Naive thymus-derived CD8-positive, alpha-beta T cell (primary cell): Measurements from ENCODE around the gene CDK11B. TPM values are rescaled to one million over a fixed set of nuclear protein-coding genes. Genes with fewer than 3 reads are reported as not detected.
"Not testable (repeated sequence)": the region's sequence is repeated elsewhere in the genome, so short reads cannot be mapped to it uniquely, and the experiment has no call there.

Experiments
- ATAC-seq, 2 donors: fragments of 150-1000 bp; cut with Tn5 transposase in 1 of 2; sonication (Bioruptor Pico), chemical (Tn5 transposase) in 1 of 2; 1 replicate in 1 of 2; 2 replicates in 1 of 2; pipeline ENCODE4 v1.10.0; 2021; ENCODE audit warnings: mild to moderate bottlenecking in 2 of 2, moderate library complexity in 2 of 2
- POLR2A ChIA-PET: fragments of 350-600 bp; sonication (Branson Sonifier 250); formaldehyde crosslinking; loops from one replicate; lab custom pipeline; 2021; ENCODE audit warnings: antibody characterized with exemption; lab: Charles Lee
- DNase-seq, 10 donors: peaks; one replicate each; pipeline versions ENCODE4 v3.0.0 to v3.0.0-alpha.2; 2020 to 2022
- H3K27ac Mint-ChIP-seq, 10 donors: one replicate each; pipeline ENCODE4 v1.8.0; 2020 to 2022; ENCODE audit warnings: mild to moderate bottlenecking in 10 of 10, mixed read lengths in 10 of 10, moderate library complexity in 4 of 10, inconsistent platforms in 1 of 10
- H3K27me3 Mint-ChIP-seq, 5 donors: one replicate each; pipeline ENCODE4 v1.8.0; 2021 to 2022; ENCODE audit warnings: mixed read lengths in 5 of 5
- H3K36me3 Mint-ChIP-seq, 3 donors: one replicate each; pipeline ENCODE4 v1.8.0; 2020 to 2022; ENCODE audit warnings: mixed read lengths in 3 of 3, mild to moderate bottlenecking in 2 of 3, inconsistent platforms in 1 of 3
- H3K4me1 Mint-ChIP-seq, 4 donors: one replicate each; pipeline ENCODE4 v1.8.0; 2021 to 2022; ENCODE audit warnings: mixed read lengths in 4 of 4
- H3K4me3 Mint-ChIP-seq, 10 donors: one replicate each; pipeline ENCODE4 v1.8.0; 2020 to 2022; ENCODE audit warnings: mild to moderate bottlenecking in 10 of 10, mixed read lengths in 10 of 10, moderate library complexity in 6 of 10, inconsistent platforms in 1 of 10
- H3K9me3 Mint-ChIP-seq, 9 donors: one replicate each; pipeline ENCODE4 v1.8.0; 2020 to 2022; ENCODE audit warnings: mixed read lengths in 9 of 9, mild to moderate bottlenecking in 3 of 9, inconsistent platforms in 1 of 9, moderate library complexity in 1 of 9
- polyA plus RNA-seq, 3 donors: library from polyadenylated mRNA; unstranded; fragments of 300-500 nt; fragmentation: Illumina TruSeq; gene quantifications; one replicate each; pipeline ENCODE4 v1.2.3, GENCODE V29; 2021
- total RNA-seq, 8 experiments: library from RNA in 2 of 8; stranded (reverse) in 2 of 8; gene quantifications; one replicate each; pipeline ENCODE4 v1.2.3 and lab custom pipeline; 2021 to 2026

Gene CDK11B
- total and polyA plus RNA-seq, 5 experiments from 2014 or later, result 11.8 to 44.3 (median 19.7) TPM

DNA sequence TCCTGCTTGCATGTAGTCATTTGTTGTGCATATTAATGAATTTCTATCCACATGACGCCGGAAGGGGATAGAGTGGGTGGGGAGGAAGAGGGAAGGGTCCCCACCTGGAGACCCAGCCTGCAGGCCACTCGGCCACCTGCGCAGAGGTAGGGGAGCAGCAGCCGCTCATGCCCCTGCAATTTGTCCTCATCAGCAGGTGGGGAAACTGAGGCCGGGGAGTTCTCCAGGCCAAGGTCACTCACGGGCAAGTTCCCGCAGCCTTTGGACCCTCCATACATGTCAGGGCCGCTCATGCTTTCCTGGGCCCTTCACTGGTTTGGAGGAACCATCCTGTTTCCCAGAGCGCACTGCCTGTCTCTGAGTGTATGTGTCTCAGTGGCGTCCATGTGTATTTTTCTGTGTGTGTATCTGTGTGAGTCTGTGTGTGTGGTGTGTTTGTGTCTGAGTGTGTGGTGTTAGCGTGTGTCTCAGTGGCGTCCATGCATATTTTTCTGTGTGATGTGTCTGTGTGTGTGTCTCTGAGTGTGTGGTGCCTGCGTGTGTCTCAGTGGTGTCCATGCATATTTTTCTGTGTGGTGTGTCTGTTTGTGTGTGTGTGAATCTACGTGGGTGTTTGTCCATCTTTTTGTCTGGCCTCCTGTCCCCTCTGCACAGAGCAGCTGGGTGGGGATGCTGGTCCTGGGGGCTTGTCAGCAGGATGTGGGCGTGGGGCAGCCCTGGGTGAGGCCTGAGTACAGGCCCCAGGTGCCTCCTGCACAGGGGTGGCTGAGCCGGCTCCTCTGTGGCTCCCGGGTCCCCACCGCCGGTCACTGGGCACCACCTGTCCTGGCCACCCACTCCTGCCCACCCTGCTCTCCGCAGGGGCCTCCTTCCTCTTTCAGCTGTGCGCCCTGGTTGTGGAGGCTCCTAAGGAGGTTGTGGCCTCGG lies 37.9 kb upstream of the CDK11B start:
- H3K9me3 Mint-ChIP-seq, H3K27me3 Mint-ChIP-seq, ATAC-seq, H3K36me3 Mint-ChIP-seq, H3K4me1 Mint-ChIP-seq, POLR2A ChIA-PET, DNase-seq: not testable (repeated sequence)
- Mint-ChIP-seq H3K27ac (peak overlapping the region in 4 of 10 donors; percentile 41 to 48 (median 47)), H3K4me3 (peak overlapping the region in 2 of 10 donors; percentile 3 to 34)

DNA sequence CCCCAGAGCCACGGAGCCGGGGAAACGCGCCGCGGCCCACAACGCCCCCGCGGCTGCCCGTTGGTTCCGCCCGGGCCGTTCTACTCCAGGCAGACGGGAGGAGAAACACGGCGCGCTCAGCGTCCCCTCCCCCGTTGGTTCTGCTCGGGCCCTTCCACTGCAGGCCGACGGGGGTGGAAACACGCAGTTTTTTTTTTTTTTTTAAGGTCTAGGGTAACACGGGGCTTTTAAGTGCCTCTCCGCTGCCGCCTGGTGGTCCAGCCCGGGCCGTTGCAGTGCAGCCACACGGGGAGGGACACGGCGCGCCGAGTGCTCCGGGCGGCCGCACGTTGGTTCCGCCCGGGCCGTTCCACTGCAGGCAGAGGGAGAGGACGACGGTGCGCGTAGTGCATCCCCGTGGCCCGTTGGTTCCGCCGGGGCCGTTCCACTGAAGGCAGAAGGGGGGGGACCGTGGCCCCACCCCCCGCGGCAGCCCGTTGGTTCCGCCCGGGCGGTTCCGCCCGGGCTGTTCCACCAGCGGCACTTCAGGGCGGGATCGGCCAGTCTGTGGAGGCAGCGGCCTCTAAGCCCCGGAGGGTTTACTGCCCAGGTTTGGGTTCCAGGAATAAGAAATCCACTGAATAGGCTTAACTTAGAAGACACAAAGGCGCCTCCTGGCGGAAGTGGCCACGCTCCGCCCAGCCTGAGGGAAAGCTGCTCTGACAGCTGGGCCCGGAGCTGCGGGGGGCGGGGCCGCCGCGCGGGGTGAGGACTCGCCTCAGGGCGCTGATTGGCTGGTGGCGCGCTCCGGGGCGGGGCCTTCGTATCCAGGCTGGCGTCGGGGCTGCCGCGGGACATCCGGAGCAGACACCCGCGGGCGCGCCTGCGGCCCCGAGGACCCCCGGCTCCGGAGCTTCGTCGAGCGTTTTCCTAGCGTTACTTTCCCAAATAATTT lies 34.2 kb upstream of the CDK11B start, which contains the start of gene SLC35E2B:
TSS of gene SLC35E2B (minus strand) at position 82 of the 934 bp plus-strand sequence. CDS start 16,096 bp downstream, outside the sequence.
- H3K27ac Mint-ChIP-seq, result peak within 1 kb of the TSS in 9 of 10 donors; percentile 48 to 96 (median 91)
- DNase-seq (peak; percentile 73 to 97 (median 94)), ATAC-seq (peak; percentile 74 to 75)
- not testable (repeated sequence) for H3K9me3 Mint-ChIP-seq, H3K27me3 Mint-ChIP-seq
- POLR2A ChIA-PET, result interaction anchor here (0.6 to 0.7 kb wide), 3 partner anchors 86 to 243 kb away, joined by 3 to 5 read pairs (median 4); no protein-coding TSS in a partner anchor
- H3K4me1 Mint-ChIP-seq, result peaks cover 4 to 19% (median 12%) of the 10 kb centered on the region in 4 donors
- peak within 1 kb of the TSS; percentile 65 to 88 (median 72) for H3K4me3 Mint-ChIP-seq
- peaks cover 0 to 12% (median 0%) of the 10 kb centered on the region in 3 donors for H3K36me3 Mint-ChIP-seq

GRCh38 chr1:1692324-1692713 lies 33.5 kb upstream of the CDK11B start:
- DNase-seq (peak in 6 of 10 donors; percentile 36 to 89 (median 78)), ATAC-seq (peak in 1 of 2 donors; percentile 75)
- Mint-ChIP-seq H3K4me1 (peaks cover 7 to 25% (median 17%) of the 10 kb centered on the region in 4 donors), H3K27ac (peak overlapping the region in 7 of 10 donors; percentile 37 to 91 (median 83)), H3K36me3 (peaks cover 0 to 14% (median 0%) of the 10 kb centered on the region in 3 donors), H3K4me3 (peak overlapping the region in 9 of 10 donors; percentile 29 to 88 (median 69))
- H3K9me3 Mint-ChIP-seq, H3K27me3 Mint-ChIP-seq: not testable (repeated sequence)
- POLR2A ChIA-PET, result interaction anchor here (0.6 to 0.7 kb wide), 2 partner anchors 87 to 205 kb away, joined by 3 to 4 read pairs; no protein-coding TSS in a partner anchor

- POLR2A ChIA-PET, H3K4me3 Mint-ChIP-seq: not testable (repeated sequence)
Observed at GRCh38 chr1:1691443-1691842, 32.6 kb upstream of the CDK11B start.

DNA sequence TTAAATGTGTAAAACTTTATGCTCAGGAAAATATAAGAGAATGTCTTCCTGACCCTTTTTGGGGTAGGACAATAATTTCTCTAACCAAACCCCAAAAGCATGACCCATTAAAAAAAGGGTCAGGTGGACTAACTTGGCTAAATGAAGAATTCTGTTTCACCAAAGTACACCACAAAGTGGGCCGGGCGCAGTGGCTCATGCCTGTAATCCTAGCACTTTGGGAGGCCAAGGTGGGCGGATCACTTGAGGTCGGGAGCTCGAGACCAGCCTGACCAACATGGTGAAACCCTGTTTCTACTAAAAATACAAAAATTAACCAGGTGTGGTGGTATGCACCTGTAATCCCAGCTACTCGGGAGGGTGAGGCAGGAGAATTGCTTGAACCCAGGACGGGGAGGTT lies 30.7 kb upstream of the CDK11B start:
- ATAC-seq, POLR2A ChIA-PET, H3K27me3 Mint-ChIP-seq, H3K9me3 Mint-ChIP-seq, DNase-seq: not testable (repeated sequence)
- Mint-ChIP-seq H3K4me3 (peak overlapping the region in 4 of 10 donors; percentile 26 to 48 (median 32)), H3K36me3 (peaks cover 0 to 21% (median 0%) of the 10 kb centered on the region in 3 donors), H3K27ac (peak overlapping the region in 4 of 10 donors; percentile 25 to 82 (median 61)), H3K4me1 (peaks cover 4 to 42% (median 22%) of the 10 kb centered on the region in 4 donors)

More at GRCh38 chr1:1691443-1691842, 32.6 kb upstream of the CDK11B start:
- H3K27ac Mint-ChIP-seq, DNase-seq, H3K9me3 Mint-ChIP-seq, ATAC-seq, H3K27me3 Mint-ChIP-seq: not testable (repeated sequence)
- Mint-ChIP-seq H3K4me1 (peaks cover 4 to 32% (median 16%) of the 10 kb centered on the region in 4 donors), H3K36me3 (peaks cover 0 to 14% (median 0%) of the 10 kb centered on the region in 3 donors)

DNA sequence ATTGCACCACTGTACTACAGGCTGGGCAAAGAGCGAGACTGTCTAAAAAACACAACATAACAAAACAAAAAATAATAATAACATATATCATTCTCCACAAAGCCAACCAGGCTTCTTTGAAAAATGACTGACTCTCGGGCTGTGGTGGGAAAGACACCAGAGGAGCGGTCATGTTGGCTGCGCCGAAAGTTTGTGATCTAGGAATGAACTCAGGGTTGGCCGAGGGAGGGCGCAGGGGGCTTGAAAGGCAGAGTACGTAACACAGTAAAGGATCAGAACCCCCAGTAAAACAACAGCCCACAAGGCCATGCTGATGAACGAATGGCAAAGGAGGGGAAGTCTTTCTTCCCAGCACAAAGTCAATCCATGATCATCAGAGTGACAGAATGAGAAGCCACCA lies 29.0 kb upstream of the CDK11B start:
- Mint-ChIP-seq H3K9me3 (no peaks in the 10 kb centered on the region), H3K4me3 (peak overlapping the region in 5 of 10 donors; percentile 12 to 60 (median 33)), H3K27ac (peak overlapping the region in 6 of 10 donors; percentile 16 to 88 (median 72)), H3K36me3 (peaks cover 0 to 34% (median 0%) of the 10 kb centered on the region in 3 donors), H3K4me1 (peaks cover 8 to 58% (median 34%) of the 10 kb centered on the region in 4 donors), H3K27me3 (no peaks in the 10 kb centered on the region)
- no peak for ATAC-seq
- POLR2A ChIA-PET, result interaction anchor here (0.6 kb wide), 1 partner anchor 218 kb away, joined by 3 read pairs; no protein-coding TSS in a partner anchor
- DNase-seq, result no peak

GRCh38 chr1:1684031-1684681 lies 25.4 kb upstream of the CDK11B start:
- ATAC-seq, result no peak
- POLR2A ChIA-PET, result no interaction called here
- H3K4me1 Mint-ChIP-seq, result peaks cover 11 to 73% (median 41%) of the 10 kb centered on the region in 4 donors
- peak overlapping the region in 2 of 10 donors; percentile 11 to 36 for H3K4me3 Mint-ChIP-seq
- H3K27ac Mint-ChIP-seq, result peak overlapping the region in 2 of 10 donors; percentile 59 to 67
- DNase-seq, result no peak
- no peaks in the 10 kb centered on the region for H3K9me3 Mint-ChIP-seq
- peaks cover 0 to 29% (median 0%) of the 10 kb centered on the region in 3 donors for H3K36me3 Mint-ChIP-seq
- no peaks in the 10 kb centered on the region for H3K27me3 Mint-ChIP-seq

GRCh38 chr1:1683104-1683905 lies 24.5 kb upstream of the CDK11B start:
- H3K36me3 Mint-ChIP-seq, result peaks cover 0 to 24% (median 0%) of the 10 kb centered on the region in 3 donors
- H3K27ac Mint-ChIP-seq, result peak overlapping the region in 6 of 10 donors; percentile 9 to 77 (median 66)
- peak overlapping the region in 1 of 10 donors; percentile 51 for H3K4me3 Mint-ChIP-seq
- peaks cover 17 to 77% (median 46%) of the 10 kb centered on the region in 4 donors for H3K4me1 Mint-ChIP-seq
- DNase-seq, result no peak
- H3K9me3 Mint-ChIP-seq, result no peaks in the 10 kb centered on the region
- no peaks in the 10 kb centered on the region for H3K27me3 Mint-ChIP-seq
- ATAC-seq, result no peak
- POLR2A ChIA-PET, result no interaction called here

- Mint-ChIP-seq H3K9me3 (no peaks in the 10 kb centered on the region), H3K4me3 (peak overlapping the region in 1 of 10 donors; percentile 10), H3K4me1 (peaks cover 21 to 69% (median 47%) of the 10 kb centered on the region in 4 donors), H3K27me3 (no peaks in the 10 kb centered on the region), H3K36me3 (peaks cover 0 to 24% (median 0%) of the 10 kb centered on the region in 3 donors), H3K27ac (peak overlapping the region in 7 of 10 donors; percentile 3 to 99 (median 58))
- DNase-seq (no peak), ATAC-seq (no peak)
- POLR2A ChIA-PET, result no interaction called here
Observed at GRCh38 chr1:1680912-1681273, 22.1 kb upstream of the CDK11B start.

GRCh38 chr1:1680031-1680911 lies 21.5 kb upstream of the CDK11B start:
- Mint-ChIP-seq H3K4me3 (peak overlapping the region in 1 of 10 donors; percentile 6), H3K4me1 (peaks cover 21 to 64% (median 42%) of the 10 kb centered on the region in 4 donors), H3K36me3 (peaks cover 0 to 21% (median 0%) of the 10 kb centered on the region in 3 donors), H3K9me3 (no peaks in the 10 kb centered on the region), H3K27me3 (no peaks in the 10 kb centered on the region), H3K27ac (peak overlapping the region in 7 of 10 donors; percentile 3 to 99 (median 59))
- DNase-seq (no peak), ATAC-seq (no peak)
- POLR2A ChIA-PET, result interaction anchor here (0.7 kb wide), 1 partner anchor 22 kb away, joined by 4 read pairs; no protein-coding TSS in a partner anchor
